RCC 7860 (cell line): ENCODE measurements around the gene TMX4.
"Not testable (repeated sequence)": the region's sequence is repeated elsewhere in the genome, so short reads cannot be mapped to it uniquely, and the experiment has no call there.

Experiments used
- DNase-seq: peaks from one replicate; pipeline ENCODE4 v3.0.0-alpha.2; 2015; ENCODE audit warnings: low spot score
- FAIRE-seq: peaks from 2 replicates; lab custom pipeline; 2012; peaks lifted over from hg19 to GRCh38; lab: Jason Lieb, UNC

TMX4 gene

GRCh38 chr20:8019246-8019997, at the start of gene TMX4:
Gene TMX4 (minus strand): TSS chr20:8019761. CDS start chr20:8019613, 148 bp downstream.
- DNase-seq (peak; percentile 84), FAIRE-seq (peak; percentile 30)

GRCh38 chr20:8067082-8067481, 47.5 kb upstream of the TMX4 start:
- no peak for DNase-seq
- FAIRE-seq = no peak

DNA sequence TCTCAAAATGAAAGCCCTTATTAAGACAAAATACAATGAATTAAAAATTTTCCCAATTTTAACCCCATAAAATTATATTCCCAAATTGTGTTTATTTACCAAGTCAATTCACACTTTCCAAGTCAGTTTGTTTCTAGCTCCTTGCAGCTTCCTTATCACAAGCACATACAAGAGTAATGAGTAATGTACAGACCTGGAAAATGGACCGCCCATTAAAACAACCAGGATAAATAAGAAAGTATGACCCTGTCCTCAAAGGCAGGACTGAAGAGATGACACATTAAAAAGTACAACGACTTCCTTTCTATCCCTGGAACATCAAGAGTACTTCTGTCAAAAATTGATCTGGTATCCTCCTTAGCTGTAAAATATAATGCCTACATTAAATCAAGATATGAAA, 47.1 kb upstream of the TMX4 start:
- FAIRE-seq (no peak), DNase-seq (no peak)

DNA sequence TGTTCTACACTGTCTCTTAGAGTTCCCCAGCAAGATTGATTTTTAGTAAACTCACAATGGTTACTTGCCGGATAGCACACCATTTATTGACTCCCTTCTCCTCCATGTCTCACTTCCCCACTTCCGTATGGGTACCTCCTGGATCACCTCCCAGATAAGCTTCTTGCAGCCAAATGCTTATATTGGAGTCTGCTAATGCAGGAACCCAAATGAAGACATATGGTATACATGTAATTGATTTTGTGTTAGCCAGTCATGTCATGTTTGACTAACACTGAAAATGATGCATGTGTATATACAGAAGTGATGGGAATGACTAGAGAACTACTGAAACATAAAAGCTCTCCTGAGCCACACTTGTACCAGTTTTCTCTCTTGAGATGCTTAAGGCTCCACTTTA, 46.1 kb upstream of the TMX4 start:
- DNase-seq (no peak), FAIRE-seq (no peak)

DNA sequence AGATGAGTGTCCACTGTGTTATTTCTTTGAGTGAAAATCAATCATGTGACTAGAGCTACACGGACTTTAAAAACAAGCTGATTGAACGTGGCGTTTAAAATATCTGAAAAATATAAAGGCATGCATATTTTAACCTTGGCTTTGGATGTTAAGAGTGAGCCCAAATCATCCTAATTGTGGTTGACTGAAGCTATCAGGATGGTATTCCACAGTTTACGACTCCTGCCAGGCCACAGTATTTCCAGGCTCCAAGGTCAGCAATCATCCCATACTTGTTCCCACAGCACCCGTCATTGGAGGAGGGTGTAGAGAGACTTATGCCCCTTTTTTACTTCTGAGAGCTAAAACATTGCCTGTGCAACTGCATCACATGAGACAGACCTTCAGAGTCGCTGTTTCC, 43.2 kb upstream of the TMX4 start:
- no peak for FAIRE-seq

DNA sequence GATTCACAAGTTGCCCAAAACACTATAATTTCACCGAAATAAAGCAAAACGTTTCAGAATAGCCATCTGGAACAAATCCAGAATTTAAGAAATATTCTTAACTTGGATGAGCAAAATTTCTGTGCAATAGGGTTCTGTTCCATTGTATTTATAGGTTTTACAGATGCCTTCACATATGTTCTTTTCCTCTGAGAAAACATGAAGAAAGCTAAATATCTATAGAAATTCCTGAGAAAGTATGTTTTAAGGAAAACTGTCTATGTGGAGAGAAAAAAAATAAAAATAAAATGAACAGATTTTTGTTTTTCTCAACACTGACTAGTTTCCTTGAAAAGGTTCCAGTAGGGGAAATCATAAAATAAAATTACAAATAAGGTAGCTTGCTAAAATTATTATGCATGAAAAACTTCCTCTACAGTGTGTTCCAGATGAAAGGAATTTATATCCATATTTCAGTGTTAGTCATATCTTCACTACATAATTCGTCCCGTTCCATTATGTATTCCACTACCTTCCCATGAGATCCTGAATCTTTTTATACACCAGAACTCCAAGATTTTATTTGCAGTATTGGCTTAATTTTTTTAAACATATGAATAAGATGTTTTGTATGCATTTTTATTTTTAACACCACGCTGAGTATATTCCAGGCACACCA, 42.4 kb upstream of the TMX4 start:
- FAIRE-seq = no peak
- no peak for DNase-seq

More for the DNA sequence above, 43.2 kb upstream of the TMX4 start:
- no peak for DNase-seq

- DNase-seq (no peak), FAIRE-seq (no peak)
Observed at GRCh38 chr20:8060977-8061376, 41.4 kb upstream of the TMX4 start.

DNA sequence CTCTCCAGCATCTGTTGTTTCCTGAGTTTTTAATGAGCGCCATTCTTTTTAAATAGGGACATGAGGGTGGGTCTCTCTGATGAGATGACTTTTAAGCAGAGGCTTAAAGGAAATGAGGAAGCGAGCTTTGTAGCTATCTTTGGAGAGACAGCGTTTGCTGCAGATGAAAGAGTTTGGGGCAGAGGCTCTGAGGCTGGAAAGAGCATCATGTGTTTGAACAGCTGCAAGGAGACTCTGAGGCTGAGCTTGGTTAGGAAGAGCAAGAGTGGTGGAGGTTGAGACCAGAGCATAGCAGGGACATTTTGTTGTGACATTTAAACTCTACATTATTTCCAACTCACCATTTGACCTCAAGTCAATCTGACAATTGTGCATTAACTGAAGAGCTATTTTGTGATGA, 38.3 kb upstream of the TMX4 start:
- no peak for FAIRE-seq

GRCh38 chr20:8055096-8055495, 35.5 kb upstream of the TMX4 start:
- DNase-seq (no peak), FAIRE-seq (no peak)

More for the DNA sequence above, 38.3 kb upstream of the TMX4 start:
- no peak for DNase-seq

GRCh38 chr20:8050157-8050837, 30.7 kb upstream of the TMX4 start:
- no peak for DNase-seq
- no peak for FAIRE-seq

DNA sequence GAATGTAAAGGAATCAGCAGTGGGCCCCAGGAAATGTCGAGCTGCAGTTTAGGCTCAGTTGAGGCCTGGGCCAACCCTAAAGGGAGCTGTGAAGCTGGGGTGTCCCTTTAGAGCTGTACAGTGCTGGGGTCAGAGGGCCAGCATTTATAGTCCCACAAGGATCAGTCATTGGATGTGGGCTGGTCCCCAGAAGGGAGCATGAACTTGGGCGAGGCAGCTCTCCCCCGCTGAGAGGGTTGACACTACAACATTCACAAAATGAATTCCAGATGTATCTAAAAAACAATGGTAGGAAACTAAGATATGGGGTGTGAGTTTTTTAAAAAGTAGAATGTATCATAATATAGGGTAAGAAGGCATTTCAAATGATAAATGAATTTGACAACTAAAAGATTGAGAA, 29.7 kb upstream of the TMX4 start:
- DNase-seq (no peak), FAIRE-seq (no peak)

- DNase-seq (no peak), FAIRE-seq (no peak)
Observed at GRCh38 chr20:8045946-8046345, 26.4 kb upstream of the TMX4 start.

GRCh38 chr20:8043687-8044282, 24.2 kb upstream of the TMX4 start:
- peak; percentile 31 for DNase-seq

DNA sequence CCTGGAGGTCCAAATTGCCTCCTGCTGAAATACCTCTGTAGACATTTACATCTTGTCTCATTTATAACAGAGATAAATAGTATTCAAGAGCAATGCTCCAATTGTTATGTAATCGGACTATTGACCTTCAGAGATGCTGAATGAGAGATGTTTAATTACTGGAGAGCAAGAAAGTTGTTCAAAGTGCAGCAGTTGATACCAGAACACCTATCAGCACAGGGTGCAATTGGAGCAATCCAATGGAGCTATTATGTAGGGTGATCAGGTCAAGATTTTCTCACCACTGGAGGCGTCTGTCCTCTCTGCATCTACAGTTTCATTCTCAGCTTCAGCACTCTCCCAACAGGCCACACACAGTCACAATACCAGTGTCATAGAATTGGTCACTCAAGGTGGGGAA, 19.5 kb upstream of the TMX4 start:
- FAIRE-seq = no peak
- DNase-seq = no peak

More at GRCh38 chr20:8043687-8044282, 24.2 kb upstream of the TMX4 start:
- FAIRE-seq = peak; percentile 59

DNA sequence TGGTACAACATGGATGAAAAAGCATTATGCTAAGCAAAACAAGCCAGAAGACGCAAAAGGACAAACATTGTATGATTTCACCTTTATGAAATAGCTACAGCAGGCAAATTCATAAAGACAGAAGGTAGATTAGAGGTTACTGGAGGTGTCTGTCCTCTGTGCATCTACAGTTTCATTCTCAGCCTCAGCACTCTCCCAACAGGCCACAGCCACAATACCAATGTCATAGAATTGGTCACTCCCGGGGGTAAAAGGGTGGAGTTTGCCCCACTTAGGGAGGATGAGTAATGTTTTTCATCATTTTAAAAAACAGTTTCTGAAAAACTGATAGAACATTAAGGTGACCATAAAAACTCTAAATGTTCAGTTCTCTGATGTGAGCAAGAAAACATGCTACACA, 17.2 kb upstream of the TMX4 start:
- FAIRE-seq = no peak
- no peak for DNase-seq

- DNase-seq (no peak), FAIRE-seq (no peak)
Observed at GRCh38 chr20:8033151-8033841, 13.7 kb upstream of the TMX4 start.

- FAIRE-seq = no peak
- no peak for DNase-seq
Observed at GRCh38 chr20:8032499-8032898, 12.9 kb upstream of the TMX4 start.

GRCh38 chr20:8031539-8031938, 12.0 kb upstream of the TMX4 start:
- not testable (repeated sequence) for DNase-seq
- peak; percentile 62 for FAIRE-seq

DNA sequence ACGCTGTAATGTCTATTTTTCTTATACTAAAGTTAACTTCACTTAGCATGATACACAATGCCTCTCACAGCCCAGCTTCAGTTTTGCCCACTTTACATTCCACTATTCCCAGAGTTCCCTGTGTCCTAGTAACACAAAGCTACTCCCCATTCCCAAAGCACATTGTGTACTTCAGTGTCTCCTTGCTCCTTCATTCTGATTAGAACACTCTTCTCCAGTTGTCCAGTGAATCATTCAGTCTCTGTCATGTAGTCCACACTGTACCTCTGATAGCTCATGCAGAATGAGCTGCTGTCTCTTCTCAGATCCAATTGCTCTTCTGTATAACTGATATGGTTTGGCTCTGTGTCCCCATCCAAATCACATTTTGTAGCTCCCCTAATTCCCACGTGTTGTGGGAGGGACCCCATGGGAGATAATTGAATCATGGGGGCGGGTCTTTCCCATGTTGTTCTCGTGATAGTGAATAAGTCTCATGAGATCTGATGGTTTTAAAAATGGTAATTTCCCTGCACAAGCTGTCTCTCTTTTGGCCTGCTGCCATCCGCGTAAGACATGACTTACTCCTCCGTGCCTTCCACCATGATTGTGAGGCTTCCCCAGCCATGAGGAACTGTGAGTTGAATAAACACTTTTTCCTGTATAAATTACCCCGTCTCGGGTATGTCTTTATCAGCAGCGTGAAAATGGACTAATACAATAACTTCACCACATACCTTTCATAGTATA, 2.1 kb upstream of the TMX4 start:
- DNase-seq = no peak
- no peak for FAIRE-seq
